Endothelial cell of umbilical vein (primary cell): ENCODE results near the gene RORB. TPM values are rescaled to one million over a fixed set of nuclear protein-coding genes. Genes with fewer than 3 reads are reported as not detected.

ENCODE experiments used
- BruUV-seq: library from RNA; stranded (reverse); fragments of 400-500 nt; replicated peaks from 2 replicates; lab custom pipeline; 2021; lab: Mats Ljungman, UMichigan
- CTCF ChIA-PET: fragments of 300-600, 350-600 bp; sonication (Branson Sonifier 250); formaldehyde crosslinking; loops from one replicate; lab custom pipeline; 2021; ENCODE audit warnings: antibody characterized with exemption, inconsistent platforms; lab: Charles Lee
- POLR2A ChIA-PET: fragments of 300-600, 350-600 bp; sonication (Branson Sonifier 250); formaldehyde crosslinking; loops from one replicate; lab custom pipeline; 2021; ENCODE audit warnings: antibody characterized with exemption, inconsistent platforms; lab: Charles Lee
- DNase-seq: peaks from one replicate; pipeline ENCODE4 v3.0.0-alpha.2; 2011; ENCODE audit warnings: low read depth, low spot score
- FAIRE-seq: peaks from 2 replicates; lab custom pipeline; 2011; peaks lifted over from hg19 to GRCh38; lab: Jason Lieb, UNC
- H2AFZ ChIP-seq: 2 replicates; pipeline ENCODE4 v1.6.0; 2012; ENCODE audit warnings: low read depth, low read length, control low read depth, inconsistent platforms
- H3K27ac ChIP-seq: 2 replicates; pipeline ENCODE4 v1.5.1; 2011; ENCODE audit warnings: low read depth, mild to moderate bottlenecking, control low read depth, low read length, moderate library complexity; ENCODE audit not compliant: insufficient read depth
- H3K27me3 ChIP-seq, 2 experiments: 2 replicates each; pipeline versions ENCODE4 v1.6.0 to v1.6.1; 2011; ENCODE audit warnings: low read length in 2 of 2, mixed read lengths in 1 of 2; ENCODE audit not compliant: control insufficient read depth in 2 of 2, insufficient read depth in 2 of 2
- H3K36me3 ChIP-seq, 2 experiments: 2 replicates in 1 of 2; 3 replicates in 1 of 2; pipeline ENCODE4 v1.5.1; 2011; ENCODE audit warnings: low read length in 2 of 2, mild to moderate bottlenecking in 1 of 2, moderate library complexity in 1 of 2; ENCODE audit not compliant: control insufficient read depth in 2 of 2, insufficient read depth in 2 of 2; ENCODE audit errors: extremely low read depth in 1 of 2
- H3K4me1 ChIP-seq: 3 replicates; pipeline ENCODE4 v1.5.1; 2011; ENCODE audit warnings: mild to moderate bottlenecking, low read length; ENCODE audit not compliant: control insufficient read depth, insufficient read depth; ENCODE audit errors: extremely low read depth
- H3K4me2 ChIP-seq: 2 replicates; pipeline ENCODE4 v1.6.1; 2011; ENCODE audit warnings: low read length, control low read depth, mixed read lengths; ENCODE audit not compliant: insufficient read depth
- H3K4me3 ChIP-seq, 3 experiments: fragments of 200-600 bp in 1 of 3; sonication (generic), shearing (Covaris generic) in 1 of 3; replicated peaks in 1 of 3; 2 replicates each; pipeline ENCODE4 v1.5.1; 2011 to 2016; ENCODE audit warnings: control low read depth in 3 of 3, low read length in 3 of 3, mild to moderate bottlenecking in 2 of 3, inconsistent platforms in 1 of 3, low read depth in 1 of 3, moderate library complexity in 1 of 3; ENCODE audit not compliant: insufficient read depth in 1 of 3
- H3K79me2 ChIP-seq: 2 replicates; pipeline ENCODE4 v1.6.0; 2012; ENCODE audit warnings: low read length, inconsistent platforms; ENCODE audit not compliant: control insufficient read depth, insufficient read depth
- H3K9ac ChIP-seq: replicated peaks from 2 replicates; pipeline ENCODE3; 2011; ENCODE audit warnings: low read length, control low read depth; ENCODE audit not compliant: insufficient read depth; ENCODE audit errors: extremely low read depth
- H3K9me1 ChIP-seq: replicated peaks from 3 replicates; pipeline ENCODE4 v1.6.0; 2011; ENCODE audit warnings: mild to moderate bottlenecking, low read length; ENCODE audit not compliant: control insufficient read depth, insufficient read depth; ENCODE audit errors: extremely low read depth
- H3K9me3 ChIP-seq: replicated peaks from 2 replicates; pipeline ENCODE4 v1.5.1; 2012; ENCODE audit warnings: low read length, inconsistent platforms; ENCODE audit not compliant: control insufficient read depth, insufficient read depth
- H4K20me1 ChIP-seq: replicated peaks from 2 replicates; pipeline ENCODE3; 2011; ENCODE audit warnings: mild to moderate bottlenecking, low read length; ENCODE audit not compliant: control insufficient read depth, insufficient read depth; ENCODE audit errors: extremely low read depth
- CTCF ChIP-seq, 2 donors: IDR thresholded peaks; 1 replicate in 1 of 2; 2 replicates in 1 of 2; pipeline ENCODE4 v1.5.1; 2011; ENCODE audit warnings: low read length in 2 of 2, mild to moderate bottlenecking in 2 of 2, moderate library complexity in 2 of 2, control low read depth in 1 of 2, inconsistent platforms in 1 of 2, low read depth in 1 of 2; ENCODE audit not compliant: insufficient read depth in 1 of 2; ENCODE audit errors: extremely low read depth in 1 of 2
- EZH2 ChIP-seq: IDR thresholded peaks from 2 replicates; pipeline ENCODE4 v1.6.1; 2012; ENCODE audit warnings: borderline replicate concordance, low read depth, mild to moderate bottlenecking, moderate library complexity, low read length, inconsistent platforms; ENCODE audit not compliant: severe bottlenecking
- FOS ChIP-seq: IDR thresholded peaks from 2 replicates; pipeline ENCODE4 v1.6.1; 2011; ENCODE audit warnings: mild to moderate bottlenecking, low read length, moderate library complexity, borderline replicate concordance; ENCODE audit not compliant: insufficient read depth
- GATA2 ChIP-seq: IDR thresholded peaks from 2 replicates; pipeline ENCODE4 v1.7.0; 2011; ENCODE audit warnings: low read depth, mild to moderate bottlenecking, moderate library complexity, mixed read lengths, low read length; ENCODE audit not compliant: insufficient read length, insufficient read depth
- JUN ChIP-seq: IDR thresholded peaks from 2 replicates; pipeline ENCODE4 v1.6.1; 2011; ENCODE audit warnings: borderline replicate concordance, low read depth; ENCODE audit not compliant: insufficient read length, insufficient read depth
- MYC ChIP-seq: IDR thresholded peaks from one replicate; pipeline ENCODE4 v1.6.1; 2011; ENCODE audit warnings: mild to moderate bottlenecking, low read depth, low read length
- POLR2A ChIP-seq: IDR thresholded peaks from 2 replicates; pipeline ENCODE4 v1.6.1; 2012; ENCODE audit warnings: low read depth, mild to moderate bottlenecking, control low read depth, low read length
- POLR2AphosphoS5 ChIP-seq: IDR thresholded peaks from 2 replicates; pipeline ENCODE4 v1.6.1; 2012; ENCODE audit warnings: low read depth, mild to moderate bottlenecking, control low read depth, low read length, moderate library complexity; ENCODE audit not compliant: insufficient read depth
- dilution Hi-C: fragments of 300-500 bp; cut with MboI; formaldehyde crosslinking; loops from one replicate; pipeline ENCODE4 v1.15.0; 2019; ENCODE audit warnings: low sequenced_read_pairs; ENCODE audit not compliant: extremely low pct_ligation_motif_present
- intact Hi-C: fragments of 100-400 bp; cut with micrococcal nuclease; formaldehyde crosslinking; loops from one replicate; pipeline ENCODE4 v1.10.0; 2022
- polyA plus RNA-seq, 4 experiments: library from polyadenylated mRNA; depleted of rRNA in 3 of 4; stranded (reverse) in 3 of 4; unstranded in 1 of 4; fragments of >200 nt; gene quantifications; 2 replicates each; pipeline versions ENCODE4 v1.2.1 to v1.2.3, GENCODE V29; 2011 to 2012; ENCODE audit warnings: missing spikeins in 1 of 4
- total RNA-seq: library from RNA; stranded (reverse); gene quantifications from 2 replicates; pipeline ENCODE4 v1.2.3, GENCODE V29; 2021
- TF ChIP-seq, protein P1 (sequence below): IDR thresholded peaks from 2 replicates; pipeline ENCODE4 v1.6.1; 2011; ENCODE audit not compliant: insufficient read depth, insufficient read length

The RORB gene
- total and polyA plus RNA-seq, 2 donors (not counting 3 experiments of a cell fraction or from before 2014, with no cell fraction given), result not detected

GRCh38 chr9:74447451-74448193, 49.5 kb upstream of the RORB start:
- H3K27ac ChIP-seq, result no peak overlapping the region
- ChIA-PET CTCF (no interaction called here), POLR2A (no interaction called here)
- H3K4me2 ChIP-seq, result no peak overlapping the region
- TF ChIP-seq, protein P1, sequence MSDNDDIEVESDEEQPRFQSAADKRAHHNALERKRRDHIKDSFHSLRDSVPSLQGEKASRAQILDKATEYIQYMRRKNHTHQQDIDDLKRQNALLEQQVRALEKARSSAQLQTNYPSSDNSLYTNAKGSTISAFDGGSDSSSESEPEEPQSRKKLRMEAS, result no peak
- no peak for TF ChIP-seq GATA2
- TF ChIP-seq CTCF (IDR thresholded peaks at IDR 0.05; ENCODE audit: extremely low read depth in 1 of 2, insufficient read depth in 1 of 2, low read depth in 1 of 2, low read length in 2 of 2), result no peak
- no peak for TF ChIP-seq POLR2A
- no peak for TF ChIP-seq FOS
- TF ChIP-seq POLR2AphosphoS5, result no peak
- TF ChIP-seq JUN, result no peak
- no peak for TF ChIP-seq MYC
- no peak for TF ChIP-seq EZH2
- H3K36me3 ChIP-seq, result no peaks in the 10 kb centered on the region
- no TSS peak for BruUV-seq
- H3K9me3 ChIP-seq, result no peaks in the 10 kb centered on the region
- intact Hi-C loops (no loop called here), dilution Hi-C loops (no loop called here)
- no peaks in the 10 kb centered on the region for H4K20me1 ChIP-seq
- H3K9me1 ChIP-seq, result no peaks in the 10 kb centered on the region
- FAIRE-seq (no peak), DNase-seq (no peak)
- H3K9ac ChIP-seq, result no peak overlapping the region
- no peaks in the 10 kb centered on the region for H3K4me1 ChIP-seq
- H2AFZ ChIP-seq, result no peak overlapping the region
- H3K27me3 ChIP-seq, result no peaks in the 10 kb centered on the region
- no peaks in the 10 kb centered on the region for H3K79me2 ChIP-seq
- H3K4me3 ChIP-seq, result no peak overlapping the region
